Glomerular endothelial cell (primary cell): Measurements from ENCODE around the gene ABCB8. TPM values are rescaled to one million over a fixed set of nuclear protein-coding genes. Genes with fewer than 3 reads are reported as not detected.
"Not testable (repeated sequence)": the region's sequence is repeated elsewhere in the genome, so short reads cannot be mapped to it uniquely, and the experiment has no call there.

Source experiments
- DNase-seq: peaks from one replicate; pipeline ENCODE4 v3.0.0-alpha.2; 2011; ENCODE audit warnings: low read depth, low spot score; ENCODE audit errors: extremely low read depth
- total RNA-seq: library from RNA; depleted of rRNA; stranded (reverse); fragments of >200 nt; gene quantifications from 2 replicates; pipeline ENCODE4 v1.2.3, GENCODE V29; 2015

ABCB8 gene
- total RNA-seq, 1 donor from 2014 or later, result 47.5 TPM

GRCh38 chr7:151033864-151034249 is 5.6 kb downstream of the ABCB8 start:
- DNase-seq, result no peak

GRCh38 chr7:151034312-151035025 is 6.2 kb downstream of the ABCB8 start:
- no peak for DNase-seq

- DNase-seq, result no peak
Measured at GRCh38 chr7:151035026-151035717, 6.9 kb downstream of the ABCB8 start.

GRCh38 chr7:151035902-151036301 is 7.7 kb downstream of the ABCB8 start:
- DNase-seq, result no peak

GRCh38 chr7:151038951-151039849 is 10.9 kb downstream of the ABCB8 start:
- no peak for DNase-seq

GRCh38 chr7:151039850-151040548 is 11.7 kb downstream of the ABCB8 start:
- no peak for DNase-seq

- no peak for DNase-seq
Measured at GRCh38 chr7:151040616-151041375, 12.5 kb downstream of the ABCB8 start.

GRCh38 chr7:151043449-151043848 is 15.2 kb downstream of the ABCB8 start:
- DNase-seq, result not testable (repeated sequence)

GRCh38 chr7:151043959-151044358 is 15.7 kb downstream of the ABCB8 start:
- DNase-seq, result no peak

- DNase-seq, result no peak
Measured at GRCh38 chr7:151045262-151045661, 17.0 kb downstream of the ABCB8 start.

GRCh38 chr7:151045967-151046366 is 17.7 kb downstream of the ABCB8 start:
- no peak for DNase-seq

GRCh38 chr7:151046603-151047573 is 18.6 kb downstream of the ABCB8 start:
- DNase-seq, result no peak

- DNase-seq, result no peak
Measured at GRCh38 chr7:151047976-151048815, 19.9 kb downstream of the ABCB8 start, which contains the start of gene ASIC3. Gene ASIC3, plus strand, starts transcription at chr7:151048531. Its CDS starts 355 bp downstream, at chr7:151048886.

GRCh38 chr7:151048911-151049463 is 20.7 kb downstream of the ABCB8 start:
- DNase-seq, result no peak

- DNase-seq, result no peak
Measured at GRCh38 chr7:151051108-151051507, 22.9 kb downstream of the ABCB8 start.

- DNase-seq, result no peak
Measured at GRCh38 chr7:151053096-151053495, 24.8 kb downstream of the ABCB8 start.

- DNase-seq, result no peak
Measured at GRCh38 chr7:151053751-151054150, 25.5 kb downstream of the ABCB8 start.

GRCh38 chr7:151056283-151056665 is 28.0 kb downstream of the ABCB8 start:
- DNase-seq, result no peak
